Measurements from ENCODE around the gene OR8U1. TPM values are rescaled to one million over a fixed set of nuclear protein-coding genes. Genes with fewer than 3 reads are reported as not detected.

The OR8U1 gene
- not detected for total RNA-seq
- not detected for polyA plus RNA-seq (ENCODE audit: insufficient read length in 6 of 6)
- long read RNA-seq, donor 1, result 0 reads
- long read RNA-seq, donor 2, result 0 reads
- long read RNA-seq, donor 3, result 0 reads
- long read RNA-seq, donor 4, result 0 reads
- long read RNA-seq, donor 5, result 0 reads
- long read RNA-seq, donor 6, result 0 reads
- long read RNA-seq, donor 7, result 0 reads
- long read RNA-seq, donor 8, result 0 reads
- long read RNA-seq, donor 9, result 0 reads
- long read RNA-seq, donor 10, result 0 reads
- long read RNA-seq, donor 11, result 0 reads
- long read RNA-seq, donor 12, result 0 reads

DNA sequence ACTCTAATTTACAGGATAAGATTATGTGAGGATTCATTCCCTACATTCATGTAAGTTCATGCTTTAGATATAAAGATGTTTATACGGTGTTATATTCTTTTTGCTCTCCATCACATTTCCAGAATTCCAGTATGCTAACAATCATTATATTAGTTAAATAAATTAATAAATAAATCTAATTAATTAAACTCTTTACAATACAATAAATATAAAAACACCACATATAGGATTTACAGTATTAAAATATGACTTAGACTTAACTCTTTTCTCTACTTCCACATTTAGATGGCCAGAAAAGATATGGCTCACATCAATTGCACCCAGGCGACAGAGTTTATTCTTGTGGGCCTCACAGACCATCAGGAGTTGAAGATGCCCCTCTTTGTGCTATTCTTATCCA is at the start of gene OR8U1:
Gene OR8U1 (plus strand): TSS at position 301 of the 400 bp plus-strand sequence. CDS start 0 bp downstream, at position 301.
- no peak within 1 kb of the TSS for H3K4me3 ChIP-seq
- no peaks in the 10 kb centered on the region for H3K4me1 ChIP-seq
- no peak within 1 kb of the TSS for H3K27ac ChIP-seq
- no peak for ATAC-seq
- no peaks in the 10 kb centered on the region for H3K9me3 ChIP-seq
- no peaks in the 10 kb centered on the region for H3K36me3 ChIP-seq
- intact Hi-C loops (cut with DNase I), result no loop called here
- H3K27me3 ChIP-seq, result no peaks in the 10 kb centered on the region
- DNase-seq, result no peak
- TF ChIP-seq, protein P1, sequence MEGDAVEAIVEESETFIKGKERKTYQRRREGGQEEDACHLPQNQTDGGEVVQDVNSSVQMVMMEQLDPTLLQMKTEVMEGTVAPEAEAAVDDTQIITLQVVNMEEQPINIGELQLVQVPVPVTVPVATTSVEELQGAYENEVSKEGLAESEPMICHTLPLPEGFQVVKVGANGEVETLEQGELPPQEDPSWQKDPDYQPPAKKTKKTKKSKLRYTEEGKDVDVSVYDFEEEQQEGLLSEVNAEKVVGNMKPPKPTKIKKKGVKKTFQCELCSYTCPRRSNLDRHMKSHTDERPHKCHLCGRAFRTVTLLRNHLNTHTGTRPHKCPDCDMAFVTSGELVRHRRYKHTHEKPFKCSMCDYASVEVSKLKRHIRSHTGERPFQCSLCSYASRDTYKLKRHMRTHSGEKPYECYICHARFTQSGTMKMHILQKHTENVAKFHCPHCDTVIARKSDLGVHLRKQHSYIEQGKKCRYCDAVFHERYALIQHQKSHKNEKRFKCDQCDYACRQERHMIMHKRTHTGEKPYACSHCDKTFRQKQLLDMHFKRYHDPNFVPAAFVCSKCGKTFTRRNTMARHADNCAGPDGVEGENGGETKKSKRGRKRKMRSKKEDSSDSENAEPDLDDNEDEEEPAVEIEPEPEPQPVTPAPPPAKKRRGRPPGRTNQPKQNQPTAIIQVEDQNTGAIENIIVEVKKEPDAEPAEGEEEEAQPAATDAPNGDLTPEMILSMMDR (IDR thresholded peaks at IDR 0.05), result no peak

DNA sequence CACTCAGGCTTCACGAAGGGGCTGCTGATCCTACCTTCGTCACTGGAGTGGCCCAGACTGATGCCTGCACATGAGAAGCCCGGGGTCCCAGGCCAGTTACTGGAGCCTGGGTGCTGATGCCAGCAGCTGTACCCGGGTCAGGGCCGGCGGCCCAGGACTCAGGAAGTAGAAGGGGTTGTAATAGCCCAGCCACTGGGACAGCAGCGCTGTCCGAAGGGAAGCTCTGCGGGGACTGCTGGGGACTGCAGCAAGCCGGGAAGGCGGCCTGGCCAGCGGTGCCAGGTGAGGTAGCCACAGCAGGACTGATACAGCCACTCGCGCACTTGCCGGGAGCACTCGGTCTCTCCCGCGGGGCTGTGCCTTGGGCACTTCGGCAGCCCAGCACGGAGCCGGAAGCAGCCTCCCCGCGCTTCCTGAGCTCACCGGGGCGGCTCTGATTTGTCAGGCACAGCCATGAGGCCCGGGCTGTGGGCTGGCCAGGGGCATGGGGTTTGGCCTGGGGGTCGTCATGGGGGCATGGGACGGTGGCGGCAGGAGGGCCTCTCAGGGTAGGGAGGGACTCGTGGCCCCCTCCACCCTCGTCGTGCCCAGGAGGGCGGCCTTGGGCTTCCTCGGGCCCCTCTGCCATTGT is 43.4 kb upstream of the OR8U1 start:
- DNase-seq (peak in 1 of 4 donors; percentile 68), ATAC-seq (no peak)
- Histone ChIP-seq H3K27ac (no peak overlapping the region), H3K4me1 (no peaks in the 10 kb centered on the region), H3K9me3 (peaks cover 0 to 17% of the 10 kb centered on the region in 2 donors), H3K36me3 (no peaks in the 10 kb centered on the region), H3K27me3 (no peaks in the 10 kb centered on the region), H3K4me3 (no peak overlapping the region)
- TF ChIP-seq, protein P1 (IDR thresholded peaks at IDR 0.05), result no peak
- intact Hi-C loops (cut with DNase I), result no loop called here

DNA sequence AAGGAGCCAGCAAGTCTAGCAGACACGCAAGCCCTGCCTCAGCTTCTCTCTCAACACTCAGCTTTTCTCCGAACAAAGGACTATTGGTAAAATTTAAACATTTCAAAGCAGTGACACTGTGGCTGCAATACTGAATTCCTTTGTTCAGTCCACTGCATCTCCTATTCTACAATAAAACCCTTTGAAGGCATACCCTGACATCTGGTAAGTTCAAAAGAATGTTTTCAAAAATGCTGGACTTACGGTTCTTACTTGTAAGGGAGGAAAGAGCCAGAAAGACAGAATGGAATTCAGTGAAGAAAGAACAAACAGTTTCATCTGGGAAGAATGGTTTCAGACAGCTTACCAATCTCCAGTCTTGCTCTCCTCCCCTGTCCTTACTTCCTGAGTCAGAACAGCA is 42.3 kb upstream of the OR8U1 start:
- no peaks in the 10 kb centered on the region for H3K27me3 ChIP-seq
- ATAC-seq, result no peak
- peaks cover 0 to 22% of the 10 kb centered on the region in 2 donors for H3K9me3 ChIP-seq
- H3K27ac ChIP-seq, result no peak overlapping the region
- H3K4me1 ChIP-seq, result no peaks in the 10 kb centered on the region
- intact Hi-C loops (cut with DNase I), result no loop called here
- no peak overlapping the region for H3K4me3 ChIP-seq
- no peaks in the 10 kb centered on the region for H3K36me3 ChIP-seq
- DNase-seq, result no peak
- TF ChIP-seq, protein P1 (IDR thresholded peaks at IDR 0.05), result no peak

DNA sequence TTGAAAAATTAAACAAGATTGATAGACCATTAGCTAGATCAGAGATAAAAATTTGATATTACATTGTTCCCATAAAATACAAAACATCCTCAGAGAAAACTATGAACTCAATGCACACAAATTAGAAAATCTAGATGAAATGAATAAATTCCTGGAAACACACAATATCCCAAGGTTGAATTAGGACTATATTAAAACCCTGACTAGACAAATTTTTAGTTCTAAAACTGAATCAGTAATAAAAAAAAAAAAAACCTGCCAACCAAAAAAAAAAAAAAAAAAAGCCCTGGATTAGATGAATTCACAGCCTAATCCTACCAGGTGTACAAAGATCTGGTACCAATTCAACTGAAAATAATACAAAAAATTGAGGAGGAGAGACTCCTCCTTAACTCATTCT is 35.1 kb upstream of the OR8U1 start:
- Histone ChIP-seq H3K27me3 (no peaks in the 10 kb centered on the region), H3K9me3 (peaks cover 0 to 29% of the 10 kb centered on the region in 2 donors), H3K4me1 (no peaks in the 10 kb centered on the region), H3K4me3 (no peak overlapping the region), H3K36me3 (no peaks in the 10 kb centered on the region), H3K27ac (no peak overlapping the region)
- intact Hi-C loops (cut with DNase I), result no loop called here
- ATAC-seq (no peak), DNase-seq (no peak)
- TF ChIP-seq, protein P1 (IDR thresholded peaks at IDR 0.05), result no peak

DNA sequence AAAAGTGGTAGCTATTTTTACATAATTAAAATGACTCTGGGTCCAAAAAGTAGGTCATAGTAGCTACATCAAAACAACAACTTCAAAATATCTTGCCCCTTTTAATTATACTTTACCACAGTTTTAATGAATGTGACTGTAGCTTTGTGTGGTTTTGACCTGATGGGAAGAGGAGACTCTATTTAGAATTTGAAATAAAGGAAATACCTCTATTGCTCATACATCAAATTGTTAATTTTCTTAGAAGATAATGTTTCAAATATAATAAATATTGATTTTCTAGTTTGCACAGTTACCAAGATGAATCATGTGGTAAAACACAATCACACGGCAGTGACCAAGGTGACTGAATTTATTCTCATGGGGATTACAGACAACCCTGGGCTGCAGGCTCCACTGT is 29.7 kb upstream of the OR8U1 start, which contains the start of gene OR8K1:
Gene OR8K1 (plus strand): TSS at position 301 of the 400 bp plus-strand sequence. CDS start 0 bp downstream, at position 301.
- no peak for ATAC-seq
- intact Hi-C loops (cut with DNase I), result no loop called here
- no peaks in the 10 kb centered on the region for H3K27me3 ChIP-seq
- DNase-seq, result no peak
- no peaks in the 10 kb centered on the region for H3K36me3 ChIP-seq
- TF ChIP-seq, protein P1 (IDR thresholded peaks at IDR 0.05), result no peak
- H3K4me3 ChIP-seq, result no peak within 1 kb of the TSS
- peaks cover 0 to 3% of the 10 kb centered on the region in 2 donors for H3K9me3 ChIP-seq
- no peak within 1 kb of the TSS for H3K27ac ChIP-seq
- H3K4me1 ChIP-seq, result no peaks in the 10 kb centered on the region

All from left lung (tissue), 14 donors.